GM12875 (cell line): ENCODE results near the gene NLRP6.

Source experiments
- H3K4me3 ChIP-seq: one replicate; pipeline ENCODE4 v1.5.1; 2011; ENCODE audit warnings: low read depth, low read length, control low read depth
- CTCF ChIP-seq: IDR thresholded peaks from 2 replicates; pipeline ENCODE4 v1.5.1; 2011; ENCODE audit warnings: low read depth, mild to moderate bottlenecking, control low read depth, inconsistent platforms, low read length, moderate library complexity, borderline replicate concordance; ENCODE audit not compliant: insufficient read depth

Gene NLRP6

GRCh38 chr11:292211-293121, 14.3 kb downstream of the NLRP6 start:
- H3K4me3 ChIP-seq, result no peak overlapping the region
- TF ChIP-seq CTCF, result no peak

- no peak for TF ChIP-seq CTCF
- H3K4me3 ChIP-seq, result no peak overlapping the region
Measured at GRCh38 chr11:293271-293851, 15.2 kb downstream of the NLRP6 start.

DNA sequence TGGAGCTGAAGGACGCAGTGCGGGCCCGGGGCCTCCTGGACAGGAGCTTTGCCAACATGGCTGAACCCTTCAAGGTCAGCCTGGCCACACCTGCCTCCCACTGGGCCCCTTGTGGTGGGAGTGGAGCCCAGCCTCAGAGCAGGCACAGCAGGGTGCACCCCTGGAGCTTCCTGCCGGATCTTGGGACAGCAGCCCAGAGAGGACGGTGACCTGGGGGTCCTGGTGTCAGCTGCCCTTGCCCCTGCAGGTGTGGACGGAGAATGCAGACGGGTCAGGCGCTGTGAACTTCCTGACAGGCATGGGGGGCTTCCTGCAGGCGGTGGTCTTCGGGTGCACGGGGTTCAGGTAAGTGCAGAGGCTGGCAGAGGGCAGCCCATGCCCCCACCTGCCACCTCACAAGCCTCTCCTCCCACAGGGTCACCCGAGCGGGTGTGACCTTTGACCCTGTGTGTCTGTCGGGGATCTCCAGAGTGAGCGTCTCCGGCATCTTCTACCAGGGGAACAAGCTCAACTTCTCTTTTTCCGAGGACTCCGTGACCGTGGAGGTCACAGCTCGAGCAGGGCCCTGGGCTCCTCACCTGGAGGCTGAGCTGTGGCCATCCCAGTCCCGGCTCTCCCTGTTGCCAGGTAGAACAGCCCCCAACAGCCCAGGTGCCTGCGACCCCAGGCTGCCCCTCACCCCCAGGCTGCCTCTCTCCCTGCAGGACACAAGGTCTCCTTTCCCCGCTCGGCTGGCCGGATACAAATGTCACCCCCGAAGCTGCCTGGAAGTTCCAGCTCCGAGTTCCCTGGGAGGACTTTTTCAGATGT, 15.8 kb downstream of the NLRP6 start:
- no peak for TF ChIP-seq CTCF
- no peak overlapping the region for H3K4me3 ChIP-seq

GRCh38 chr11:294780-295179, 16.6 kb downstream of the NLRP6 start:
- TF ChIP-seq CTCF, result no peak

GRCh38 chr11:295351-296170, 17.4 kb downstream of the NLRP6 start:
- no peak for TF ChIP-seq CTCF
- H3K4me3 ChIP-seq, result no peak overlapping the region

More at GRCh38 chr11:294780-295179, 16.6 kb downstream of the NLRP6 start:
- no peak overlapping the region for H3K4me3 ChIP-seq

DNA sequence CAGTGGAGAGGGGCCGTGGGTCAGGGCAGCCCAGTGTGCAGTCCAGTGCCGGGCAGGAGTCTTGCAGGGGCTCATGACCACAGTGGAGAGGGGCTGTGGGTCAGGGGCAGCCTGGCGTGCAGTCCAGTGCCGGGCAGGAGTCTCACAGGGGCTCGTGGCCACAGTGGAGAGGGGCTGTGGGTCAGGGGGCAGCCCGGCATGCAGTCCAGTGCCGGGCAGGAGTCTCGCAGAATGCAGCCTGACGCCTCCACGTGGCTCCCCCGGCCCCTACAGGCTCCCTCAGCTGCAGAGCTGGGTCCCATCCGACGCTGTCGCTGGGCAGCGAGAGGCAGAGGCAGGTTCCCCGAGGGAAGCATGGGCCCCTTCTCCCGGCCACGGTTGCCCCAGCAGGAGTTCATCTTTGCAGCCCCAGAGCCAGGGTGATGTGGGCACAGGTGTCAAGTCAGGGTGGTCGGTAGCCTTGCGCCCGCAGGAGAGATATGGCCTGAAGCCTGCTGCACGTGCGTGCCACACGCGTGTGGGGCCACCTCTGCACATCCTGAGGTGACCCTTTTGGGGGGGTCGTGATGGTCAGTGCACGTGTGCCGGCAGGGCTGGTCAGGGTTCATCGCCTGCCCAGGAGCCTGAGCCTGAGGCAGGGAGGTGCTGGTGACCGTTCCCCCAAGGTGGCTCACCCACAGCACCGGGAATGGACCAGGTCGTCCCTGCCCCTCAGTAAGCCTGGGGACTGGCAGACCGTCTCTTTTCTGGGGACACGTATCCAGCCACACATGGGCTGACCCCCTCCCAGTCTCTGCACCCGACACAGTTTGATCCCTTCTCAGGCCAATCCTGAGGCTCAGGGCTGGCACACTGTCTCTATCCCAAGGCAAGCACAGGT, 18.2 kb downstream of the NLRP6 start:
- no peak overlapping the region for H3K4me3 ChIP-seq
- no peak for TF ChIP-seq CTCF
